AG08396 (cell line): ENCODE measurements around the gene HSP90AA1.
"Not testable (repeated sequence)": the region's sequence is repeated elsewhere in the genome, so short reads cannot be mapped to it uniquely, and the experiment has no call there.

ENCODE experiments used
- DNase-seq: peaks from one replicate; pipeline ENCODE4 v3.0.0; 2012; ENCODE audit warnings: low spot score, mixed read lengths

Gene HSP90AA1

DNA sequence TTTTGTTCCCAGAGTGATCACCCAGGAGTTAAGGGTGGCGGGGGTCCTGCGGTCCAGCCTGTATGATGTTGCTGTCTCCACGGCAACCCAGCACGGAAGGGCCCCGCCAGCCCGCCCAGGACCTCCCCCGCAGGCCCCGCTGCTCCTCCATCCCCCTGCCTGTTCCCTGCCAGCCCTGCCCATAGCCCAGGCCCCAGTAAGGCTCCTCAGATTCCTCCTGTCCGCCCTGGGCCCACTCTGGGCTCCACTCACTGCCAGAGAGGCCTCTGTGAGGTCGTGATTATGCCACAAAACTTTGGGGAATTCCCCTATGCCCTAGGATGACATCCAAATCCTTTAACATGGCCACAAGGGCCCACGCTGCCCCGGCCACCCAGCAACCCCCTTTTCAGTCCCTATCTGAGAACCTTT, 20.8 kb downstream of the HSP90AA1 start:
- no peak for DNase-seq

DNA sequence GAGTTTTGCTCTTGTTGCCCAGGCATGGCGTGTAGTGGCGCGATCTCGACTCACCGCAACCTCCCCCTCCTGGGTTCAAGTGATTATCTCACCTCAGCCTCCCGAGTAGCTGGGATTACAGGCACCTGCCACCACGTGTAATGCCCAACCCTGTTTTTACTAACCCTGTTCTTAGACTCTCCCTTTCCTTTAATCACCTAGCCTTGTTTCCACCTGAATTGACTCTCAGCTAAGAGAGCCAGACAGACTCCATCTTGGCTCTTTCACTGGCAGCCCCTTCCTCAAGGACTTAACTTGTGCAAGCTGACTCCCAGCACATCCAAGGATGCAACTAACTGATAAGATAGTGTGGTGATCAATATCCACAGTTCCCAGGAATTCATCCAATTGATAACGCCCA, 22.3 kb downstream of the HSP90AA1 start:
- not testable (repeated sequence) for DNase-seq

DNA sequence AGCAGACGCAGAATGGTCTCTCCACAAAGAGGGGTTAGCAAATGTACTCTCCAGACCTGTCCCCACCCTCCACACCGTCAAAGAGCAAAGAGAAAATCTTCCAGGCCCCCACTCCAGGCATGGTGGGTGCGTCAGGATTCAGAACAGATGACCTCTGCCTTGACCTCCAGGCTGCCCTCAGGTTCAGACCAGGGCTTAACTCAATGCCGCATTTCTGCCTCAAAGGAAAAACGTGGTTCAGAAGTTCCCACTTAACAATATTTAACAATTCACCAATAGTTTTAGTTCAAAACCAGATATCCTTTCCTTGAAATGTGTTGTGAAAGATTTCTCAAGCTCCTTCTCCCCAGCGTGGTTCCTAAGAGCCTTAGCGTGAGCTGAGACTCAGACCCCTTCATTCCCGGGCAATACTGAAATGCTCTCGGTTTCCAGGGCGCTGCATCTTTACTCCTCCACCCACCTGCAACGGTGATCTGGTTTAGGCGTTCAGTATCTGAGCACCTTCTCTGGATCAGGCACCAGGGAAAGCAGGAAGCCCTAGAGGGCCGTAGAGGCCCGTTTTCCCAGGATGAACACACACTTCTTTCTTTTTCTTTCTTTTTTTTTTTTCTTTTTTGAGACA, 22.9 kb downstream of the HSP90AA1 start:
- no peak for DNase-seq

DNA sequence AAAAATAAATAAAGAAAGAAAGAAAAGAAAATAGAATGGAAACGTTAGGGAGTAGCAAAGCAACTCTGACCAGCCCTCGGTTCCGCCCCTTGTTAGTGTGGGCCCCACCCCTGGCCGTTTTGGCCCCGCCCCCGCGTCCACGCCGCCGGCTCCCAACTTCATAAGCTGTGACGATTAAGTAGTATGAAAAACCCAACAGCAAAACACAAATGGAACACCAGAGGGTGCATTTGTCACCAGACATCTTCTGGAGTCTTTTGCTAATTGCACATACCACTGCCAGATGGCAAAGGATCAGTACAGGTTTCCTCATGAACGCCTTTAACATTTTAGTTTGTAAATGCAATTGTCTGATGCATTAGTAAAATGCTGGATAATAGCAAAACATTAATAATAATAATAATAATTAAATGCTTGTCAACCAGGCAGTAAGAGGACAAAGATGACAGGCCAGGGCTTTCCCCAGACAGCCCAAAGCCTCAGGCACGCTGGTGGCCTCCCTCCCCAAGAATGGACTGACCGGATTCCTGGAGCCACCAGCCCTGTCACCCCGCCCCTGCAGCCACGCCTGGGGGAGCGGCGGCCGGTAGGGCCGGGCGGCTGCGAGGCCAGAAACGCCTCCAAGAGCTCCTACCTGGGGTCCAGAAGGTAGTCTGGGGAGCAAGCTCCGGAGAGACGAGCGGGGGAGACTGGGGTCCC, 23.6 kb downstream of the HSP90AA1 start:
- DNase-seq = peak; percentile 87

DNA sequence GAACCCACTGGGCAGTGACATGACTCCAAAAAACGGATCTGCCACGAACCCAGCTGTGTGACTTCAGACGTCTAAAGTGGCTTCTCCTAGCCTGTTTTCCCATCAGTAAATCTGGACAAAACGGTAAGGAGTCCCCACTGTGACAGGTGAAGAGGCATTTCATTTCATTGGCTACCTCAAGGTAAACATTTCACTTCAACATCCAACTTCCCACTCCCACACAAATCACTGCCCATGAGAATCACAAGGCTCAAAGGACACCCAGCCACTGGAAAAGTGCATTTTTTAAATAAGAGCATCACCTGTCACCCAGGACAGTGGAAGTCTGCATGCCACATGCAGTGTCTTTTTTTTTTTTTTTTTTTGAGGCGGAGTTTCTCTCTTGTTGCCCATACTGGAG, 27.9 kb downstream of the HSP90AA1 start:
- DNase-seq = no peak

DNA sequence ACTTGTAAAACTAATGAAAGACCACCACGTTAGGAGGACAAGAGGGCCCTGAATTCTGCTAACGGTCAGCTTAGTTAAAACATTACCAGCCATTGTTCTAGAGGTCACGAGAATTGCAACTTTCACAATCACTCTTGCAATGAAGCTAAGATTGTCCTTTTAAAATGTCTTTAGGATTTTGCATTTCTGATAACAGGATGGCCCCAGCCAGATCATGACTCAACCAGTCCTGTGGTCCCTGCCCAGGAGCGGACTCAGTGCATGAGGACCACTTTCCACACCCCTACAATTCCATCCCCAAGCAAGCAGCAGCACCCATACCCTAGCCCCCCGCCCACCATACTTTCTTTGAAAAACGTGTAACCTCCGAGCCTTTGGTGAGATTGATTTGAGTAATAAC, 28.7 kb downstream of the HSP90AA1 start:
- DNase-seq = no peak

DNA sequence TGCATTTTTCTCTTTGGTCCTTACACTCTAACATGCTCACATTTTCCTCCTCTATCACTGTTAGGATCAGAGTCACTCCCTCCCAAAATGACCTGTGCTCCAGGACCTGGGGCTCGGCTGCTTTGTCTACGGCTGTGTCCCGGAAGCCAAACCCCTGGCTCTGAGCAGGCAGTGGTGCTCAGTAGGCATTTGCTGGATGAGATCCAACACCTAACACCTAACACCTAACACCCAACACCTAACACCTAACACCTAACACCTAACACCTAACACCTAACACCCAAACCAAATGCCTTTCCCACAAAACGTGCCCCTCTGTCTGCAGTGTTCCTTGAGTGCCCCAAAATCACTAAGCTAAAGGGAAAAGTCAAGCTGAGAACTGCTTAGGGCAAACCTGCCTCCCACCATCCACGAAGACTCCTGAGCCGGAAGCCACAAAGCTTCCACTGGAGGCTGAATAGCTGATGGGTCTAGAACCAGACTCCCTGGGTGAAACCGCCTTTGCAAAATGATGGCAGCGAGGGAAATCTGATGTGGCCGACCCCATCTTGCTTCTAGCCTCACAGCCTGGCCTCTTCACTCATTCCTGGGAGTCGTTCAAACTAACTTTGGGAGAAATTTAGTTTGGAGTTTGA, 29.2 kb downstream of the HSP90AA1 start:
- no peak for DNase-seq

DNA sequence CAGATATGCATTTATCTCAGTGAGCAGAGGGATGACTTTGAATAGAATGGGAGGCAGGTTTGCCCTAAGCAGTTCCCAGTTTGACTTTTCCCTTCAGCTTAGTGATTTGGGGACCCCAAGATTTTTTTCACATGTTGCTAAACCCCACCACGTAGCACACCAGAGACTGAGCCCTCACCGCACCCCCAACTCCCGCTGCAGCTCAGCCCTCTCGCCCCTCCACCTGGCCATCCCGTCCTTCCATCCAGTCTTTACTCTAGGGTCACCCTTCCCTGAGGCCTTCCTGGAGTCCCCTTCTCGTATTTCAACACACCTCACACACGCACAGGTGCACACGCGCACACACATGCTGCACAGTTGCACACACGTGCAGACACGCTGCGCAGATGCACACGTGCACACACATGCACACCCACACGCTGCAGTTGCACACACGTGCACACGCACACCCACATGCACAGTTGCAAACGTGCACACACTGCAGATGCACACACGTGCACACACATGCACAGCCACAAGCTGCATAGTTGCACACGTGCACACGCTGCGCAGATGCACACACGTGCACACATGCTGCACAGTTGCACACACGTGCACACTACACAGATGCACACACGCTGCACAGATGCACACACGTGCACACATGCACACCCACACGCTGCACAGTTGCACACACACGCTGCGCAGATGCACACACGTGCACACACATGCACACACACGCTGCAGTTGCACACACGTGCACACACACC, 30.0 kb downstream of the HSP90AA1 start:
- no peak for DNase-seq

DNA sequence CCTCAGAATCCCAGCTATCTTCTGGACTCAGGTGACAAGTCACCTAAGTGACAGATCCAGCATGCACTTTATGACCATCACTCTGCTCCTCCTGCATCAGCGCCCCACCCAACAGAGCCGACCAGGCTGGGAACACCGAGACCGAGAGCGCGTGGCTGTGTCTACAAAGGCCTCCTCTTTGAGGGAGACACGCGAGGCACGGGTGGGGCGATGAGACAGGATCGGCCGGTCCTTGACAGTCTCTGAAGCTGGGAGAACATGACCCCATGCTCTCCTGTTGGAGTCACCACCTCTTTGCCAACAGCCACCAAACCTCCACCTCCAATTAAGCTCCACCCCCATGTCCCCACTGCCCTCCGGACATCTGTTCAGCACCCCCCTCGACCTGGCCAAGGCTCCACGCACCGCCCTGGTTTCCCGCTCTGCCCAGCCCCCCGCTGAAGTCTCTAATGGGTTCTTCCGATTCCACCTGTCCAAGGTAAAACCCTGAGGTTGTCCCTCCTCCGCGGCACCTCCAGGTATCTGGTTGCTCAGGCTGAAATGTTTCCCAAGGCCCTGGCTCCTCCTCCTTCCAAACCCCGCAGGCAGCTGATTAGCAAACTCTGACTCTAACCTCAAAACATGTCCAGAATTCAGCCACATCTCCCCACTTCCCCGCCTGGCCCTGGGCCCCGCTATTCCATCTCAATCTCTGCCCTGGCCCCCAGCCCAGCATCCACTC, 31.5 kb downstream of the HSP90AA1 start:
- DNase-seq = peak; percentile 83

DNA sequence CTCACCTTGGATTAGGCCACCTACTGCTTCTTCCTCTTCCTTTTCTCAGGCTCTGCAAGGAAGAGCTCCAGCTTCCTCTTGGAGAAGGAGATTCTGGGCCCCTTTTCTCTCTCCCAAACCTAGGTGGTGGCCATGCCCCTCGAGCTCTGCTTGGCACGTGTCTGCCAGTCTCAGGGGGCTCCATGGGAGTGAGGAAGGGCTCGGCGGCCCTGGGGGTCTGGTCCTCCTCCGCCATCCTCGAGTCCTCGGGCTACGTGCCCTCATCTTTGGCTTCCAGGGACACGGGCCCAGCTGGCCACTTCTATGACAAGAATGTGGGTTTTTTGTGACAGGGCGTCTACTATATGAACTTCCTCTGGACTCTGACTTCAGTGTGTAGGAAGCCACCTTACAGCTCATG, 34.3 kb downstream of the HSP90AA1 start:
- DNase-seq = no peak

DNA sequence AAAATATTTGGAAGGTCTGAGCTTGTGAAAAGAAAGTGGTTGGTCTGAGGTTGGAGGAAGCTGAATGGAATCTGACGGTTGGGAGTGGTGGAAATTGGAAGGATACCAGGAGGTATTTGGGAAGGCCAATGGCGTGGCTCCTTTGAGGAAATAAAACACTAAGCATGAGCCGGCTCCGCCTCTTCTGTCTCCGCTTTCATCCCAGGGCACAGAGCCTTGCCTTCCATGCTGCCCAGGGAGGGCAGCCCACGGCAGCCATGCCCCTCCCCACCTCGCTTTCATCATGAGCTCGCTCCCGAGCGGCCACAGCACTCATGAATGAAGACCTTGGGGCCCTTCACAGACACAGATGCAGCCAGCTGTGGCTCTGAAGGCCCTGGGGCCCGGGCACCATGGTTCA, 36.2 kb downstream of the HSP90AA1 start:
- peak; percentile 87 for DNase-seq

DNA sequence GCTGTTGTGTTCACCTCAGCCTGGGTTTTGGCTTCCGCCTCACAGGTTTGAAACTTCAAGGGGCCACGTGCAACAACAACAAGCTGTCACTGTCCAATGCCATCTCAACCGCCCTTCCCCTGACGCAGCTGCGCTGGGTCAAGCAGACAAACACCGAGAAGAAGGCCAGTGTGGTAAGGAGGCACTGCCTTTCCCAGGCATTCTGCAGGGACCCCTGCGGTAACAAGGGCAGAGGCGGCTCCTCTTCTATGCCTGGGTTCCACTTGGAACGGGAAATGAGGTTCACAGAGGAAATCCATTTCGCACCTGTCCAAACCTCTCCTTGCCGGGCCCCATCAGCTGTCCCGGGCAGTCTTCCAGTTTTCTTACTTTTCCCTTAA, 36.8 kb downstream of the HSP90AA1 start:
- no peak for DNase-seq

DNA sequence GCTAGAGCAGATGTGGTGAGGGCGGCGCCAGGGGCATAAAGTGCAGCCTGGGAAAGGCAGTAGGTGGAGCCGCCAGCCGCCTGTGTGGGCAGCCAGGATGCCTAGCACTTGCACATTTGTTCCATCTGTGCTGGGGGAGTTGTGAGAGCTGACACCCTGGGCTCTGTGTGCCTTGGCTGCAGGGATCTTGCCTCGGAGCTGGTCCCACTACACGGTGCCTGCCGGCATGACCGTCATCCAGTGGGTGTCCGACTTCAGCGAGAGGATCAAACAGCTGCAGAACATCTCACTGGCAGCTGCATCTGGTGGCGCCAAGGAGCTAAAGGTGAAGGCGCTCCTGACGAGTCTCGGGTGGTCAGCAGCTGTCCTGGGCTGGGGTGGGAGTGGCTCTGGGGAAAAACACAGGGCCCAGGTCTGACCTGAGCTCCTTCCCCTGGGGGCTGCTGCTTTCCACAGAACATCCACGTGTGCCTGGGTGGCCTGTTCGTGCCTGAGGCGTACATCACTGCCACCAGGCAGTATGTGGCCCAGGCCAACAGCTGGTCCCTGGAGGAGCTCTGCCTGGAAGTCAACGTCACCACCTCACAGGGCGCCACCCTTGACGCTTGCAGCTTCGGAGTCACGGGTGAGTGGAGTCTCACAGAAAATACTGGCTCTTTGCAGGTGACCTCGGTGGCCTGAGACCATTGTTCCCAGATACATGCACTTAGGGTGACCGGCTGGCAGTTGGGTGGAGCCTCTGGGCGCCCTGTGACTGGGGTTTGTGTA, 37.4 kb downstream of the HSP90AA1 start:
- DNase-seq = no peak

DNA sequence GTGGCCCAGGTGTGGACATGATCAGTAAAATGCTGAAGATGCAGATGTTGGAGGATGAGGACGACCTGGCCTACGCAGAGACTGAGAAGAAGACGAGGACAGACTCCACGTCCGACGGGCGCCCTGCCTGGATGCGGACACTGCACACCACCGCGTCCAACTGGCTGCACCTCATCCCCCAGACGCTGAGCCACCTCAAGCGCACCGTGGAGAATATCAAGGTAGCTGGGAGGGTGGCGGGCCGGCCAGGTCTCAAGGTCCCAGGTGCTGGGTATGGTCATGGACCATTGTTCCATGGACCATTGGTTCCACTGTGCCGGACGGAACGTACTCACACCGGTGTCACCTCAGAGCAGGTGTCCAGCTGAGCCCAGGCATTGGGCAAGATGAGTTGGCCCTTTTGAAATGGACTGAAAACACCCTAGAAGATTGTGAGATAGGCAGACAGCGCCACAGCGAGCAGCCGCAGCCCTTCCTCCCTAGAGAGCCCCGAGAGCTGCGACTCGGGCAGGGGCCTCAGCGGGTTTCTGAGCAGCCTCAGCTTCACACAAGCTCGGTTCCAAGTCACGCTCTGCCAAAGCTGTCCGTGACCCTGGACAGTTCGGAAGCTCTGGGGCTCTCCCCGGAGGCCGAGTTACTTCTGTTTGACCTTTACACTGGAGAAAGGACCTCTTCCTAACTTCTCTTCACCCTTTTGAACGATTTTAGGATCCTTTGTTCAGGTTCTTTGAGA, 38.9 kb downstream of the HSP90AA1 start:
- DNase-seq = no peak

DNA sequence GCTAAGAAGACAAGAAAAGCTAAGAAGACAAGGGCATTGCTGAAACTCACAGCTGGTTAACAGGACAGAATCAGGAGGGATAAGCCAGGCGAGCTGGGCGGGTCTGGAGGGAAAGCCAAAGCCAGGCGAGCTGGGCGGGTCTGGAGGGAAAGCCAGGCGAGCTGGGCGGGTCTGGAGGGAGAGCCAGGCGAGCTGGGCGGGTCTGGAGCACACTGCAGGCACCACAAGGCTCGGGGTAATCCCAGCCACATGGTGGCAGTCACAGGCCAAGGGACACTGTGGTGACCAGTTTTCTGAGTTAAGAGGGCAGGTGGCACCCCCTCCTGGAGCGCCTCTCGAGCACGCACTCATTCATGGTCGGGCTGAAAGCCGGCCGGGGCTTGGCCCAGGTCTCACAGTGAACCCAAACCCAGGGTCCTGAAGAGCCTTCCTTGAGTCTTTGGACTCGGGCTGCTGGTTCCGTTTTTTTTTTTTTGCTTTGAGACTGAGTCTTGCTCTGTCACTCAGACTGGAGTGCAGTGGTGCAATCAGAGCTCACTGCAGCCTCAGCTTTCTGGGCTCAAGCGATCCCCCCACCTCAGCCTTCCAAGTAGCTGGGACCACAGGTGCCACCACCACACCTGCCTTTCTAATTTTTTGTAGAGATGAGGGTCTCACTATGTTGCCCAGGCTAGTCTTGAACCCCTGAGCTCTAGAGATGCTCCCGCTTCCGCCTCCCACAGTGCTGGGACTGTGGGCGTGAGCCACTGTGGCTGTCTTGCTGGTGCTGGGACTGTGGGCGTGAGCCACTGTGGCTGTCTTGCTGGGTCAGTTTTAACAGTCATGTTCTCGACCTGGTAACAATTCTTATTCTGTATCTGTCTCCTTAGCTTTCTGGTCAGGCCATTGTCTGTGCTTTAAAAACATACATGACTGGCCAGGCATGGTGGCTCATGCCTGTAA, 40.2 kb downstream of the HSP90AA1 start:
- DNase-seq = peak; percentile 58

DNA sequence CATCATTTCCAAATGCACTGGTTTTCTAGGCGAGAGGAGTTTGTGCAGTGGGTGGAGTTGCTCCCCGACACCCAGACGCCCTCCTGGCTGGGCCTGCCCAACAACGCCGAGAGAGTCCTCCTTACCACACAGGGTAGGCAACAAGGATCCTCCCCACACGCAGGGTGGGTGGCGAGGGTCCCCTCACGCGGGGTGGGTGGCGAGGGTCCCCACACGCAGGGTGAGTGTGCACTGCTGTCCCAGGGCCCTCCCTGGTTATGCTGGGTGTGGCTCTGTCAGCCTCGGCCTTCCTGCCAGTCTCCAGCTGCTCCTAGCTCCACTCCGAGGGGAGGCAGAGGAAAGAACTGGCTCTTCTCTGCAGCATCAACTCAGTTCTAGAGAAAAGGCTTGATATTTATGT, 42.3 kb downstream of the HSP90AA1 start:
- no peak for DNase-seq

DNA sequence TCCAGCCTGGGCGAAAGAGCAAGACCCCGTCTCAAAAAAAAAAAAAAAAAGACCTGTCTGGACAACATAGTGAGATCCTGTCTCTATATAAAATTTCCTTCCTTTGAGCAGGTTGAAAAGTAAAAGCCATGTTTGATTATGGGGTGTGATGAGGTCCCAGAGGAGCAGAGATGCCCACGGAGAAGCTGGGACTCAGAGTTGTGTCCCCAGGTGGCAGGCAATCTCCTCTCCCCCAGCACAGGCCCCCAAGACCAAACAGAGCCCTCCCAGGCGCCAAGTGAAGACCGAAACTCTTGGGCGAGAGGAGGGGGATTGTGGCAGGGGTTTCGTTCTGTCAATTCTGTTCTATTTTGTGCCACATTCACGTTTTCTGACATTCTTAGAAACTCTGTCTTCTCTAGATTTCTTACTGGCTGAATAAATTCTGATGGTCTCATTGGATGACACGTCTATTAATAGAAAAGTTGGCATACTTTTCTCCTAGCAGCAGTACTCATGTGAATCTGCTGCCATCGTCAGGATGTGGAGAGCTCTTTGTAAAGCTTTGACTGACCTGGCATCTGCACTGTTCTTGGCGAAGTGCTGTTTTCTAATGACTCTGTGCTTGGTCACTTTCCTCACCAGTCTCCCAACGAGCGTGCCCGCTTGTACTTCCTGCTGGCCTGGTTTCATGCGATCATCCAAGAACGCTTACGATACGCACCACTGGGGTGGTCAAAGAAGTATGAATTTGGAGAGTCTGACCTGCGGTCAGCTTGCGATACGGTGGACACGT, 43.4 kb downstream of the HSP90AA1 start:
- peak; percentile 73 for DNase-seq

DNA sequence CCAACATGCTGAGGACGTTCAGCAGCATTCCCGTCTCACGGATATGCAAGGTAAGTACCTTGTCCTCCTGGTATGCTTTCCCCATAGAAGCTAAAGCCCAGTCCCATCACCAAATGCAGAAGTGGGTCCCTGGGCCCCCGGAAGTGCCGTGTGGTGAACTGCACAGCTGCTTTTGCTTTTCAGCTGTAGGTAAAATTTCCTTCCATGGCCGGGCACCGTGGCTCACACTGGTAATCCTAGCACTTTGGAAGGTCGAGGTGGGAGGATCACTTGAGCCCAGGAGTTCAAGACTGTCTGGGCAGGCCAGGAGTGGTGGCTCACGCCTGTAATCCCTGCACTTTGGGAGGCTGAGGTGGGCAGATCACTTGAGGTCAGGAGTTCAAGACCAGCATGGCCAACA, 44.1 kb downstream of the HSP90AA1 start:
- DNase-seq = no peak

DNA sequence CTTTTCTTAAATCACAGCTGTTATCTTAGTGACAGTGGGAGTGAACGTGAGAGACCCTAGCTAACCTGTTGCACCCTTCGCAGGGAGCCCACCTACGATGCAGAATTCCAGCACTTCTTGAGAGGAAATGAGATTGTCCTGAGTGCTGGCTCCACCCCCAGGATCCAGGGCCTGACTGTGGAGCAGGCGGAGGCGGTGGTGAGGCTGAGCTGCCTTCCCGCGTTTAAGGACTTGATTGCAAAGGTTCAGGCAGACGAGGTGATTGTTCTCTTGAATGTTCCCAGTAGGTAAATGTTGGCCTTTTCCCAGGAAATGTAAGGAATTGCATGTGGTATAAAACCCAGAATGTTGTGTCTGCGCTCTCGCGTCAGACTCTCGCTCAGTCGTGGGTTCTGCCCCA, 46.7 kb downstream of the HSP90AA1 start:
- no peak for DNase-seq
